B cell (primary cell): Measurements from ENCODE around the gene MAP2K1. TPM values are rescaled to one million over a fixed set of nuclear protein-coding genes. Genes with fewer than 3 reads are reported as not detected.

Experiments
- ATAC-seq: fragments of 200-7000 bp; cut with Tn5 transposase; one replicate; pipeline ENCODE4 v1.10.0; 2021; ENCODE audit warnings: low read depth, mild to moderate bottlenecking, moderate number of reproducible peaks, moderate library complexity
- CTCF ChIA-PET: fragments of 350-600 bp; sonication (Branson Sonifier 250); formaldehyde crosslinking; loops from one replicate; lab custom pipeline; 2021; ENCODE audit warnings: antibody characterized with exemption, inconsistent platforms; lab: Charles Lee
- POLR2A ChIA-PET: fragments of 350-600 bp; sonication (Branson Sonifier 250); formaldehyde crosslinking; loops from one replicate; lab custom pipeline; 2021; ENCODE audit warnings: antibody characterized with exemption; lab: Charles Lee
- DNase-seq: peaks from one replicate; pipeline ENCODE4 v3.0.0; 2013
- H2AFZ ChIP-seq: 2 replicates; pipeline ENCODE4 v1.6.1; 2012; ENCODE audit warnings: mild to moderate bottlenecking, low read depth, low read length; ENCODE audit not compliant: insufficient read depth, poor library complexity, severe bottlenecking
- H3K27ac ChIP-seq, 2 donors: 1 replicate in 1 of 2; 2 replicates in 1 of 2; pipeline ENCODE4 v1.5.1; 2012 to 2013; ENCODE audit warnings: low read length in 2 of 2, mild to moderate bottlenecking in 2 of 2, moderate library complexity in 1 of 2
- H3K27me3 ChIP-seq, 4 experiments: fragments of 200-600 bp in 1 of 4; sonication (generic) in 1 of 4; replicated peaks in 1 of 4; 1 replicate in 2 of 4; 2 replicates in 2 of 4; pipeline versions ENCODE4 v1.6.1 to v1.7.0; 2013 to 2016; ENCODE audit warnings: low read length in 3 of 4, mild to moderate bottlenecking in 2 of 4, mixed read lengths in 1 of 4, moderate library complexity in 1 of 4; ENCODE audit not compliant: insufficient read depth in 4 of 4, control insufficient read depth in 3 of 4; ENCODE audit errors: control extremely low read depth in 1 of 4
- H3K36me3 ChIP-seq, 2 experiments: replicated peaks in 1 of 2; 1 replicate in 1 of 2; 2 replicates in 1 of 2; pipeline versions ENCODE4 v1.6.1 to v1.7.1; 2013; ENCODE audit warnings: low read length in 1 of 2; ENCODE audit not compliant: insufficient read depth in 2 of 2, control insufficient read depth in 1 of 2; ENCODE audit errors: control extremely low read depth in 1 of 2, extremely low read depth in 1 of 2
- H3K4me1 ChIP-seq, 2 donors: fragments of 200-600 bp in 1 of 2; sonication (generic) in 1 of 2; 1 replicate in 1 of 2; 2 replicates in 1 of 2; pipeline versions ENCODE4 v1.5.1 to v1.6.1; 2013 to 2017; ENCODE audit warnings: low read length in 2 of 2; ENCODE audit not compliant: control insufficient read depth in 2 of 2, insufficient read depth in 2 of 2
- H3K4me2 ChIP-seq: replicated peaks from 2 replicates; pipeline ENCODE3; 2012; ENCODE audit warnings: mild to moderate bottlenecking, low read depth, low read length; ENCODE audit not compliant: poor library complexity, severe bottlenecking
- H3K4me3 ChIP-seq, 5 experiments: fragments of 200-600 bp in 1 of 5; sonication (generic) in 1 of 5; 1 replicate in 3 of 5; 2 replicates in 2 of 5; pipeline versions ENCODE4 v1.5.1 to v1.7.0; 2011 to 2016; ENCODE audit warnings: low read length in 4 of 5, mild to moderate bottlenecking in 4 of 5, low read depth in 2 of 5, control low read depth in 1 of 5, moderate library complexity in 1 of 5; ENCODE audit not compliant: insufficient read depth in 1 of 5; ENCODE audit errors: control extremely low read depth in 1 of 5, extremely low read depth in 1 of 5
- H3K79me2 ChIP-seq: fragments of 200-600 bp; sonication (generic); one replicate; pipeline ENCODE4 v1.6.0; 2016; ENCODE audit warnings: low read length; ENCODE audit not compliant: control insufficient read depth, insufficient read depth
- H3K9ac ChIP-seq: fragments of 200-600 bp; sonication (generic); 2 replicates; pipeline ENCODE4 v1.6.1; 2017; ENCODE audit warnings: mild to moderate bottlenecking, low read length, moderate library complexity
- H3K9me3 ChIP-seq, 3 donors: one replicate each; pipeline versions ENCODE4 v1.6.1 to v1.7.1; 2013; ENCODE audit warnings: low read length in 2 of 3; ENCODE audit not compliant: control insufficient read depth in 2 of 3, insufficient read depth in 1 of 3; ENCODE audit errors: control extremely low read depth in 1 of 3
- H4K20me1 ChIP-seq: 2 replicates; pipeline ENCODE4 v1.6.0; 2012; ENCODE audit warnings: mild to moderate bottlenecking, low read length; ENCODE audit not compliant: insufficient read depth, control insufficient read depth, poor library complexity, severe bottlenecking
- H3K27ac Mint-ChIP-seq: one replicate; pipeline ENCODE4 v1.8.0; 2021; ENCODE audit warnings: mixed read lengths
- H3K27me3 Mint-ChIP-seq: one replicate; pipeline ENCODE4 v1.8.0; 2021; ENCODE audit warnings: mixed read lengths
- H3K4me1 Mint-ChIP-seq: one replicate; pipeline ENCODE4 v1.8.0; 2021; ENCODE audit warnings: mixed read lengths
- H3K4me3 Mint-ChIP-seq: one replicate; pipeline ENCODE4 v1.8.0; 2021; ENCODE audit warnings: mixed read lengths
- H3K9me3 Mint-ChIP-seq: one replicate; pipeline ENCODE4 v1.8.0; 2022; ENCODE audit warnings: mixed read lengths; ENCODE audit not compliant: insufficient read depth
- EZH2 ChIP-seq: IDR thresholded peaks from 2 replicates; pipeline ENCODE4 v1.6.1; 2012; ENCODE audit warnings: borderline replicate concordance, low read depth, mild to moderate bottlenecking, moderate library complexity, low read length; ENCODE audit not compliant: insufficient read depth, poor library complexity, severe bottlenecking
- WGBS: methylation state at CpG from one replicate; pipeline ENCODE4 v1.1.5; 2013; ENCODE audit warnings: missing lambda C conversion rate; ENCODE audit not compliant: insufficient coverage; 5-methylcytosine and 5-hydroxymethylcytosine counted together
- intact Hi-C: fragments of 100-400 bp; cut with micrococcal nuclease; formaldehyde crosslinking; loops from one replicate; pipeline ENCODE4 v1.10.0; 2022
- polyA plus RNA-seq: library from polyadenylated mRNA; depleted of rRNA; stranded (reverse); fragments of >200 nt; gene quantifications from 2 replicates; pipeline ENCODE4 v1.2.3, GENCODE V29; 2012
- total RNA-seq, 2 donors: library from RNA; stranded (reverse); fragments of 120-200 nt in 1 of 2; gene quantifications; 1 replicate in 1 of 2; 2 replicates in 1 of 2; pipeline versions ENCODE4 v1.2.3 to v1.2.4, GENCODE V29; 2013 to 2022
- TF ChIP-seq, protein P1 (sequence below): fragments of 200-600 bp; IDR thresholded peaks from one replicate; pipeline ENCODE4 v1.8.0; 2022; ENCODE audit warnings: antibody characterized with exemption, mild to moderate bottlenecking

The MAP2K1 gene
- total and polyA plus RNA-seq, 2 donors (not counting 1 experiment from before 2014, with no cell fraction given) = 21.6 to 52.3 TPM

DNA sequence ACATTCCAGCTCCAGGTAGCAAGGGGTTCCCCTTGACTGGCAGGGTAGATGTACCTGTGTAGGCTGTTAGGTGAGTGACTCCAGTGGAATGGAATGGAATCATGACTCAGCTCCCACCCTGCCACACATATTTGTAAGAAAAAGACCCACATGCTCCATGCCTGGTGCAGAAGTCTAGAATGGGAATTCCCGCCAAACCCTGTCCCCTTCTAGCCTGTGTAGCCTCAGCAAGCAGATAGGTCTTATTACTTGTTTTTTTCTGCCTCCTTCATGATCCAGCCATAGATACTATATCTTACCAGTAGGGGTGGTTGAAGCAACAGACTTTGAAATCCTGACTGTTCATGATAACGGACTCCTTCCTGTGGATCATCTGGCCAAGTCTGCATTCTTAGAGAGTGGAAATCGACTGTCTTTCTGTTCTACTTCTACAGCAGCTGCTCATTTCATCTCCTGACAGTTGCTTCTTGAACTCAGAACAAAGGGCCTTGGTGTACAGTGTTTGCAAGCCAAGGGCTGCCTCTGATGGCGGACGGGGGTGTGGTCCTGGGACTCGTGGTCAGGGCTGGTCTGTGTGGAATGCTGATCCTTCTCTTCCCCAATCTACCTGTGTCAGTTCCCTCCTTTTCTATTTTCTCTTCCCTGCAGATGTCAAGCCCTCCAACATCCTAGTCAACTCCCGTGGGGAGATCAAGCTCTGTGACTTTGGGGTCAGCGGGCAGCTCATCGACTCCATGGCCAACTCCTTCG, 94.6 kb downstream of the MAP2K1 start:
- ATAC-seq = no peak
- no peak overlapping the region for H3K9ac ChIP-seq
- no peak overlapping the region for H3K27ac ChIP-seq
- no peaks in the 10 kb centered on the region for H3K9me3 ChIP-seq
- H3K79me2 ChIP-seq = no peaks in the 10 kb centered on the region
- no peak for DNase-seq
- H3K27me3 Mint-ChIP-seq = no peaks in the 10 kb centered on the region
- no peak overlapping the region for H3K27ac Mint-ChIP-seq
- no peak overlapping the region for H3K4me2 ChIP-seq
- no peaks in the 10 kb centered on the region for H3K4me1 ChIP-seq
- no peaks in the 10 kb centered on the region for H3K9me3 Mint-ChIP-seq
- no peak overlapping the region for H3K4me3 ChIP-seq
- H4K20me1 ChIP-seq = no peaks in the 10 kb centered on the region
- WGBS = 98% methylated on average over 8 of the region's 10 CpGs
- no peak for TF ChIP-seq EZH2
- TF ChIP-seq, protein P1, sequence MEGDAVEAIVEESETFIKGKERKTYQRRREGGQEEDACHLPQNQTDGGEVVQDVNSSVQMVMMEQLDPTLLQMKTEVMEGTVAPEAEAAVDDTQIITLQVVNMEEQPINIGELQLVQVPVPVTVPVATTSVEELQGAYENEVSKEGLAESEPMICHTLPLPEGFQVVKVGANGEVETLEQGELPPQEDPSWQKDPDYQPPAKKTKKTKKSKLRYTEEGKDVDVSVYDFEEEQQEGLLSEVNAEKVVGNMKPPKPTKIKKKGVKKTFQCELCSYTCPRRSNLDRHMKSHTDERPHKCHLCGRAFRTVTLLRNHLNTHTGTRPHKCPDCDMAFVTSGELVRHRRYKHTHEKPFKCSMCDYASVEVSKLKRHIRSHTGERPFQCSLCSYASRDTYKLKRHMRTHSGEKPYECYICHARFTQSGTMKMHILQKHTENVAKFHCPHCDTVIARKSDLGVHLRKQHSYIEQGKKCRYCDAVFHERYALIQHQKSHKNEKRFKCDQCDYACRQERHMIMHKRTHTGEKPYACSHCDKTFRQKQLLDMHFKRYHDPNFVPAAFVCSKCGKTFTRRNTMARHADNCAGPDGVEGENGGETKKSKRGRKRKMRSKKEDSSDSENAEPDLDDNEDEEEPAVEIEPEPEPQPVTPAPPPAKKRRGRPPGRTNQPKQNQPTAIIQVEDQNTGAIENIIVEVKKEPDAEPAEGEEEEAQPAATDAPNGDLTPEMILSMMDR = no peak
- intact Hi-C loops = no loop called here
- ChIA-PET CTCF (interaction anchor here (1.0 kb wide), 1 partner anchor 17 kb away, joined by 3 read pairs; the partner anchor contains the start of gene SNAPC5), POLR2A (no interaction called here)
- no peaks in the 10 kb centered on the region for H3K4me1 Mint-ChIP-seq
- H3K4me3 Mint-ChIP-seq = no peak overlapping the region
- peaks cover 0 to 36% of the 10 kb centered on the region in 2 experiments for H3K36me3 ChIP-seq
- no peak overlapping the region for H2AFZ ChIP-seq
- H3K27me3 ChIP-seq = no peaks in the 10 kb centered on the region

DNA sequence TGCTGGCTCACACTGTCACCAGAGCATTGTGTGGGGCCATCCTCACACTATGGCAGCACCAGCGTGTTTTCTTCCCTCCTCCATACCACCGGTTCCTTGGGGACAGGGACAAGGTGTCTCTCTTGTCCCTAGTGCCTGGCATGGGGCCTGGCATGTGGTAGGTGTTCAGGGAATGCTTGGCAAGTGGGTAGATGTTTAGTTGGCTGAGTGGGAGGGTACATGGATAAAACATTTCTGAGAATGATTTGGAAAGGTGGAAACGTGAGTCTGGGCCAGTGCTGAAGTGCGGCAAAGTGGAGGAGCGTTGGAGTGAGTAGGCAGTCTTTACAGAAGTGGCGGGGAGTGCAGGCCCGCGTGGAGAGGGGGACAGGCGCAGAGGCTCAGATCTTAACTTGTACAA, 95.8 kb downstream of the MAP2K1 start:
- Histone ChIP-seq H3K27ac (no peak overlapping the region), H3K4me1 (no peaks in the 10 kb centered on the region), H3K79me2 (no peaks in the 10 kb centered on the region), H3K4me3 (no peak overlapping the region), H3K27me3 (no peaks in the 10 kb centered on the region), H2AFZ (no peak overlapping the region), H3K4me2 (no peak overlapping the region), H3K9ac (no peak overlapping the region), H3K36me3 (peaks cover 5 to 48% of the 10 kb centered on the region in 2 experiments), H3K9me3 (no peaks in the 10 kb centered on the region), H4K20me1 (no peaks in the 10 kb centered on the region)
- CTCF ChIA-PET = no interaction called here
- no peak for ATAC-seq
- Mint-ChIP-seq H3K27me3 (no peaks in the 10 kb centered on the region), H3K9me3 (no peaks in the 10 kb centered on the region), H3K4me1 (no peaks in the 10 kb centered on the region), H3K4me3 (no peak overlapping the region), H3K27ac (peak overlapping the region; percentile 4)
- intact Hi-C loops = no loop called here
- POLR2A ChIA-PET = no interaction called here
- DNase-seq = no peak
- no peak for TF ChIP-seq EZH2
- TF ChIP-seq, protein P1 = no peak
- 94% methylated on average over 4 of the region's 9 CpGs for WGBS
